K562 (cell line): ENCODE measurements around the gene IL12RB1. TPM values are rescaled to one million over a fixed set of nuclear protein-coding genes. Genes with fewer than 3 reads are reported as not detected.

Experiments used
- ATAC-seq: fragments of 200-7000 bp; cut with Tn5 transposase; 3 replicates; pipeline ENCODE4 v1.9.1; 2020; ENCODE audit warnings: moderate library complexity
- BruUV-seq: library from RNA; stranded (reverse); fragments of 400-500 nt; replicated peaks from 2 replicates; lab custom pipeline; 2021; lab: Mats Ljungman, UMichigan
- CTCF ChIA-PET: fragments of 300-600 bp; formaldehyde crosslinking; extraction: SDS; loops from one replicate; lab custom pipeline; 2021; ENCODE audit warnings: low intra/inter-chr PET ratio; lab: Yijun Ruan, JAX
- POLR2A ChIA-PET: fragments of 300-600, 350-650 bp; sonication (Branson Sonifier 250); formaldehyde crosslinking; extraction: SDS; loops from one replicate; lab custom pipeline; 2021; ENCODE audit warnings: antibody characterized with exemption, inconsistent platforms; lab: Yijun Ruan, JAX
- DNase-seq, 4 experiments: peaks; one replicate each; pipeline versions ENCODE4 v3.0.0 to v3.0.0-alpha.2; 2011 to 2018; ENCODE audit warnings: low spot score in 3 of 4, mixed read lengths in 3 of 4; ENCODE audit errors: extremely low read depth in 1 of 4
- FAIRE-seq: peaks from 2 replicates; lab custom pipeline; 2011; peaks lifted over from hg19 to GRCh38; lab: Jason Lieb, UNC
- H2AFZ ChIP-seq: 2 replicates; pipeline ENCODE4 v1.6.0; 2011; ENCODE audit warnings: low read depth, low read length, control low read depth, inconsistent platforms
- H3K27ac ChIP-seq: fragments of 200-600 bp; 3 replicates; pipeline ENCODE4 v1.8.0; 2011; ENCODE audit warnings: low read depth, mild to moderate bottlenecking, control low read depth, inconsistent platforms, low read length, moderate library complexity, mixed read lengths; ENCODE audit errors: extremely low read depth
- H3K27me3 ChIP-seq, 2 experiments: fragments of 300-600 bp in 1 of 2; 2 replicates in 1 of 2; 3 replicates in 1 of 2; pipeline versions ENCODE4 v1.6.0 to v1.8.0; 2011; ENCODE audit warnings: inconsistent platforms in 2 of 2, low read length in 2 of 2, mild to moderate bottlenecking in 1 of 2, mixed read lengths in 1 of 2, moderate library complexity in 1 of 2; ENCODE audit not compliant: control insufficient read depth in 2 of 2, insufficient read depth in 2 of 2
- H3K36me3 ChIP-seq: fragments of 300-600 bp; 3 replicates; pipeline ENCODE4 v1.8.0; 2011; ENCODE audit warnings: mild to moderate bottlenecking, low read length, inconsistent platforms; ENCODE audit not compliant: control insufficient read depth, insufficient read depth
- H3K4me1 ChIP-seq, 2 experiments: fragments of 200-600 bp in 1 of 2; replicated peaks in 1 of 2; 2 replicates in 1 of 2; 3 replicates in 1 of 2; pipeline versions ENCODE4 v1.5.1 to v1.8.0; 2011; ENCODE audit warnings: inconsistent platforms in 2 of 2, low read length in 2 of 2, mild to moderate bottlenecking in 1 of 2, mixed read lengths in 1 of 2, moderate library complexity in 1 of 2; ENCODE audit not compliant: control insufficient read depth in 2 of 2, insufficient read depth in 2 of 2
- H3K4me2 ChIP-seq: 2 replicates; pipeline ENCODE4 v1.6.1; 2011; ENCODE audit warnings: low read length, control low read depth, inconsistent platforms, mixed read lengths; ENCODE audit not compliant: insufficient read depth
- H3K4me3 ChIP-seq: fragments of 200-600 bp; sonication (generic), shearing (Covaris generic); 2 replicates; pipeline ENCODE4 v1.5.1; 2016; ENCODE audit warnings: control low read depth, inconsistent platforms
- H3K79me2 ChIP-seq: fragments of 200-600 bp; 3 replicates; pipeline ENCODE4 v1.8.0; 2011; ENCODE audit warnings: low read length, inconsistent platforms; ENCODE audit not compliant: control insufficient read depth, insufficient read depth
- H3K9ac ChIP-seq, 2 experiments: 2 replicates each; pipeline versions ENCODE4 v1.6.0 to v1.6.1; 2011; ENCODE audit warnings: low read depth in 2 of 2, low read length in 2 of 2, control low read depth in 1 of 2, inconsistent platforms in 1 of 2, mild to moderate bottlenecking in 1 of 2, mixed read lengths in 1 of 2; ENCODE audit not compliant: insufficient read depth in 1 of 2
- H3K9me1 ChIP-seq: one replicate; pipeline ENCODE4 v1.6.0; 2011; ENCODE audit warnings: inconsistent platforms, mild to moderate bottlenecking, low read length, moderate library complexity; ENCODE audit not compliant: control insufficient read depth, insufficient read depth
- H3K9me3 ChIP-seq: replicated peaks from 2 replicates; pipeline ENCODE4 v1.5.1; 2011; ENCODE audit warnings: low read depth, low read length, inconsistent platforms; ENCODE audit not compliant: control insufficient read depth, insufficient read depth
- H4K20me1 ChIP-seq: replicated peaks from 2 replicates; pipeline ENCODE4 v1.6.1; 2011; ENCODE audit warnings: low read length, inconsistent platforms, mixed read lengths; ENCODE audit not compliant: control insufficient read depth, insufficient read depth
- CBFA2T2 ChIP-seq: fragments of 450-650 bp; conservative IDR thresholded peaks from 2 replicates; pipeline ENCODE4 v1.6.1; 2017; ENCODE audit warnings: mild to moderate bottlenecking
- EHMT2 ChIP-seq: fragments of 450-650 bp; IDR thresholded peaks from 2 replicates; pipeline ENCODE4 v1.6.1; 2018; ENCODE audit warnings: antibody characterized with exemption
- EWSR1 ChIP-seq: fragments of 450-650 bp; IDR thresholded peaks from 2 replicates; pipeline ENCODE4 v1.6.1; 2018; ENCODE audit warnings: borderline replicate concordance, mild to moderate bottlenecking, low read depth, moderate library complexity; ENCODE audit not compliant: partially characterized antibody
- ILK ChIP-seq: fragments of 450-650 bp; IDR thresholded peaks from 2 replicates; pipeline ENCODE4 v1.6.1; 2016; ENCODE audit warnings: missing genetic modification characterization, low read depth, mild to moderate bottlenecking, missing compliant biosample characterization, moderate library complexity, borderline replicate concordance
- MEIS2 ChIP-seq: fragments of 450-650 bp; IDR thresholded peaks from 2 replicates; pipeline ENCODE4 v1.6.1; 2014; ENCODE audit warnings: mild to moderate bottlenecking; ENCODE audit not compliant: partially characterized antibody
- SP2 ChIP-seq: IDR thresholded peaks from 2 replicates; pipeline ENCODE4 v1.6.1; 2011; ENCODE audit warnings: mild to moderate bottlenecking, low read depth, low read length, moderate library complexity; ENCODE audit not compliant: poor library complexity, severe bottlenecking; ENCODE audit errors: extremely low read depth
- ZNF431 ChIP-seq: sonication (generic); formaldehyde crosslinking; IDR thresholded peaks from 2 replicates; pipeline ENCODE4 v1.8.0; 2022; ENCODE audit warnings: mild to moderate bottlenecking, missing genetic modification reagents
- WGBS: fragments of 100-300 bp; shearing (Covaris generic); methylation state at CpG from one replicate; pipeline ENCODE4 v1.1.6; 2016; ENCODE audit warnings: low coverage, mixed read lengths; ENCODE audit not compliant: insufficient coverage; ENCODE audit errors: missing lambda C conversion rate; 5-methylcytosine and 5-hydroxymethylcytosine counted together
- in situ Hi-C: fragments of 300-500 bp; cut with MboI; formaldehyde crosslinking; loops from 4 replicates; pipeline ENCODE4 v1.15.0; 2018; ENCODE audit warnings: inconsistent platforms, mixed read lengths
- intact Hi-C: fragments of 100-400 bp; cut with micrococcal nuclease; formaldehyde crosslinking; loops from 2 replicates; pipeline ENCODE4 v1.14.2; 2022
- polyA plus RNA-seq, 8 experiments: library from polyadenylated mRNA; depleted of rRNA in 4 of 8; stranded (reverse) in 5 of 8; unstranded in 3 of 8; fragments of >200 nt; fragmentation: Nextera tagmentation in 2 of 8; fragmentation: Illumina TruSeq in 1 of 8; extraction: Ambion mirVana in 2 of 8; extraction: Trizol in 1 of 8; gene quantifications; 2 replicates each; pipeline versions ENCODE4 v1.2.1 to v1.2.3, GENCODE V29; 2011 to 2014; ENCODE audit warnings: inconsistent platforms in 1 of 8, missing spikeins in 1 of 8
- total RNA-seq, 7 experiments: library from RNA; depleted of rRNA in 6 of 7; stranded (reverse); fragments of >200 nt in 6 of 7; fragmentation: Illumina TruSeq in 2 of 7; extraction: Trizol in 2 of 7; gene quantifications; 2 replicates each; pipeline versions ENCODE4 v1.2.1 to v1.2.3, GENCODE V29; 2011 to 2021; ENCODE audit warnings: low replicate concordance in 1 of 7

IL12RB1 gene
- total and polyA plus RNA-seq, 9 of the 15 experiments (the other 6 are each of a cell fraction or from before 2014, with no cell fraction given): 0.04 to 0.07 (median 0.06) TPM; not detected in 5

GRCh38 chr19:18083929-18084684, 2.6 kb downstream of the IL12RB1 start:
- no peaks in the 10 kb centered on the region for H3K9me3 ChIP-seq
- intact Hi-C loops: no loop called here
- no peak overlapping the region for H2AFZ ChIP-seq
- no peak overlapping the region for H3K9ac ChIP-seq
- BruUV-seq: no TSS peak
- no peaks in the 10 kb centered on the region for H3K9me1 ChIP-seq
- peaks cover 0 to 11% of the 10 kb centered on the region in 2 experiments; a peak in 3 of 5 replicates for H3K4me1 ChIP-seq
- FAIRE-seq: no peak
- TF ChIP-seq EHMT2 (0 out of 2 replicates have a peak, but pooled peaks have one; percentile 2), ILK (tag) (no peak), MEIS2 (no peak), ZNF431 (CRISPR knock-in tag) (no peak), CBFA2T2 (no peak), SP2 (no peak), EWSR1 (no peak)
- no peaks in the 10 kb centered on the region for H3K36me3 ChIP-seq
- no peak overlapping the region for H3K4me3 ChIP-seq
- in situ Hi-C loops: no loop called here
- no peak for DNase-seq
- H3K27ac ChIP-seq: no peak overlapping the region
- no peaks in the 10 kb centered on the region for H3K79me2 ChIP-seq
- POLR2A ChIA-PET: no interaction called here
- no peak overlapping the region for H3K4me2 ChIP-seq
- CTCF ChIA-PET: no interaction called here
- peaks cover 6 to 27% of the 10 kb centered on the region in 2 experiments; a peak in 4 of 5 replicates for H3K27me3 ChIP-seq
- WGBS: 3% methylated on average over 8 of the region's 8 CpGs
- H4K20me1 ChIP-seq: no peaks in the 10 kb centered on the region
- ATAC-seq: no peak
